ENCODE data around the gene MSRB1.
"Not testable (repeated sequence)": the region's sequence is repeated elsewhere in the genome, so short reads cannot be mapped to it uniquely, and the experiment has no call there.

Gene MSRB1

GRCh38 chr16:1938316-1938715, 4.7 kb downstream of the MSRB1 start:
- DNase-seq: no peak

DNA sequence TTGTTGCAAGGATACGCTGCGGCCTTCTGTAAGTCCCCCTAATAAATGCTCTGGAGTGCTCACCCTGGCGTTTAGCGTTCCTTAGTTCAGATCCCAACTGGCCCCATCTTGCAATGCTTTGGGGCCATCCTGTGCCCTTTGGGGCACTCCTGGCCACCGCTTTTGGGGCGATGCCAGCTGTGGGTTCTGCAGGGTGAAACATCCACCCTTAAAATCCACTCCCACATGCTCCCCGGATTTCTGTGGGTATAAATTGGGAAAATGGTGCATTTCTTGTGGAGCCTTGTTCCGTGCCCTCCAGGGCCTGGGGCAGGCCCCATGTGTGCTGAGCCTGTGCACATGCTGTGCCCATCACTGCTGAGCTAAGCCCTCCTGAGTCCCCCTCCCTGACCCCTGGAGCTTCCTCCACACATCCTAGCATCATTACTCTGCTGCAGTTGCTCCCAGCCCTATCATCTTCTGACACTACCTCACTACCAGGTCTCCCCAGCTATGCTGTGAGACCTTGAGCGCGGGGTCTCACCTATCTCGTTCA, 6.0 kb downstream of the MSRB1 start:
- no peak for DNase-seq

DNA sequence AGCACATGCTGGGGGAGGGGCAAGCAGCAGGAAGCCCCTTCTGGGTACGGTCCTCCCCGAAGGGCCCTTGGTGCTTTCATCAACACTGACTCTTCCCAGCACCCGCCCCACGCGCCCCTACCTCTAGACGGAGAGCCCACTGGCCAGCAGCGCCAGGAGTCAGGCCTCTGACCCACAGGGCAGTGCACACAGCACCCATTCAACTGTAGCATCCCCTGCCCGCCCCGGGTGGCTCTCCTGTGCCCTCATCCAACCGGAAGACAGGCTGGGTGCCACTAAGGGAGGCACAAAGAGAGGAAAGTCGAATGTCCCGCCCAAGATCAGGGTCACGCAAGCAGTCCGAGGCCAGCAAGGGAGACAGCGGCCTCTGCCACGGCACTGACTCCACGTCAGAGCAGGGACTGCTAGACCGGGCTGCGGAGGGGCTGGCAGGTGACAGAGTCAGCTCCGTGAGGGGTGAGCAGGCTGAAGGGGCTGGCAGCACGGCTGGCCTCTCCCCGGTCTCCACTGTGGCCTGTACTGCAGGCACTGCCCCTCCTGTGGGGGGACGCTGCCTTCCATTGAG, 9.8 kb downstream of the MSRB1 start:
- DNase-seq: no peak

DNA sequence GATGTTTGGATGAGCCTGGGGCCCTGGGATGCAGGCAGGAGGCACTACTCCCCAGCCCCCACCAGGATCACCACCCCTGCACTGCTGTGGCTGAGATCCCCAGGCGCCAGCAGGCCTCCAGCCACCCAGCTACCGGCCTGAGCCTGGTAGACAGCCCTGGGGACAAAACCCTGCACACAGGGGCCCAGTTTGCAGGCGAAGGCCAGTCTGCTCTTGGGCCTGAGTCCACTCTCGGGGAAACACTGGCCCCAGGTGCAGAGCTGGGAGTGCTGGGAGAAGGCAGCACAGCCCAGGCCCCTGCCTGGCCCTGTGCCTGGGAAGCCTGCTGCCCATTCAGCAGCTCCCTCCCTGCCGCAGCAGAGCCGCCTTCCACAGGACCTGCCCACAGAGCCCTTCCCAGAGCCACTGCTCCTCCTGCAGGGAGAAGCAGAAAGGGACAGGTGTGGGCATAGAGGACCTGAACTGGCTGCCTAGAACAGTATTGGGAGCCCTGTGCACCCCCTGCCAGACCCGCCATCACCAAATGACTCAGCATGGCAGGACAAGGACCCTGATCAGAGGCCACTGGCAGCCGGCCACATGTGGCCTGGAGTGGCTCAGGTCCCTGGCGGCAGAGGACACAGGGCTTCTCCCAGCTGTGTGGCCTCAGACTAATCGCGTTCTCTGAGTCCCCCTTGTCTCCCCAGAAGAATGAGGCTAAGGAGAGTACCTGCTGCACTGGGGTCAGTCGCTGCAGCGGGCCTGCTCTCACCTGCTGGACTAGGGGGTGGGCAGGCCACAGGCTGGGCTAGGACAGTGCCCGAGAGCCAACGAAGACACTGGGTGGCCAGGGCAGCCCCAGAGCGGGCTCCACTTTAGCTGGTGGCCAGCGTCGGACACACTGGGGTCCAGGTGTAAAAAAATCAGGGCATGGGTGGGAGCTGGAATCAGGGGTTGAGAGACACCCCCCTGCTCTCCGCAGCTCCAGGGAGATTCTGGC, 10.7 kb downstream of the MSRB1 start:
- peak; percentile 10 for DNase-seq

DNA sequence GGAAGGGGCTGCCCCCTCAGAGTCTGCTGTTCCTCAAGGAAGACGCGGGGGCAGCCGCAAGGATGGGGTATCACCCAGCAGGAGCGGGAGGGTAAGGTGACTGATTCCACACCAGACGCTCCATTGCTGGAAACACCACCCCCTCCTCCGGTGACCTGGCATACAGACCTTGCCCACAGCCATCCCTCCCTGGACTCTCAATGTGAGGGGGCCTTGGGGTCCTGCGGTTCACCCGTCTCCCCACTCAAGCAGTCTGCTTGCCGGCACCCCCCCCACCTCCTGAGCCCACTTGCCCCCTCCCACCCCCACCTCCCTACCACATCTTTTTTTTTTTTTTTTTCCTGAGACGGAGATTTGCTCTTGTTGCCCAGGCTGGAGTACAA, 12.7 kb downstream of the MSRB1 start:
- DNase-seq: no peak

DNA sequence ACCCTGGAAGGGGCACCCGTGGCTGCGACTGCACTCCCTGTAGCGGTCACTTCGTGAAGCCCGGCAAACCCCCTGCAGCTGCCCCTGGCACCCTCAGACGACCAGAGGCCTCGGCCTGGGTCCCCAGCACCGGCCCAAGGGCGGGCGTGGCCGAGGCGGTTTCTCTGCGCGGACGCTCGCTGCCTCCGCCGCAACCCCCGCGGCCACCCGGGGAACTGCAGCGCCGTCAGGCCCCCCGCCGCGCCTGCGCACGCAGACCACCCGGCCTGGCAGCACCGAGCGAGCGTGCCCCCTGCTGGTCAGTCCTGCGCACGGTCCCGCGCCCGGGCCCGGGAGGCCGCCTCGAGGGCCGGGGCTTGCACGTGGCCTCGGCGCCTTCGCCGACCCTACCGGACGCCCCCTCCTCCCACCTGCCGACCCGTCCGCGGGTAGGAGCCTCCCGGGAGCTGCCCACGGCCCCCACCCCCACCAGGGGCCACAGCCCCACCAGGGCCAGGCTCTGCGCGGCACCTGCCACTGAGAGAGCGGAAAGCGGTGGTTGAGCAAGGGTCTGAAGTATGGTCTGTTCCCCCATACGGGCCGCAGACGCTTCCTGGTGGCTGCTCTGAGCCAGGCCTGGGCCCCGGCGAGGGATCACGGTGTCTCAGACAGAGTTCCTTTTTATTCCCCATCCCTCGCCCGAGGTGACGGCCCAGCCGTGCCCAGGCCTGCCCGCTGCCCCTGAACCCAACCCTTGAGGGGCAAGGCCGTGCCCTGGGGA, 13.2 kb downstream of the MSRB1 start:
- peak; percentile 40 for DNase-seq

DNA sequence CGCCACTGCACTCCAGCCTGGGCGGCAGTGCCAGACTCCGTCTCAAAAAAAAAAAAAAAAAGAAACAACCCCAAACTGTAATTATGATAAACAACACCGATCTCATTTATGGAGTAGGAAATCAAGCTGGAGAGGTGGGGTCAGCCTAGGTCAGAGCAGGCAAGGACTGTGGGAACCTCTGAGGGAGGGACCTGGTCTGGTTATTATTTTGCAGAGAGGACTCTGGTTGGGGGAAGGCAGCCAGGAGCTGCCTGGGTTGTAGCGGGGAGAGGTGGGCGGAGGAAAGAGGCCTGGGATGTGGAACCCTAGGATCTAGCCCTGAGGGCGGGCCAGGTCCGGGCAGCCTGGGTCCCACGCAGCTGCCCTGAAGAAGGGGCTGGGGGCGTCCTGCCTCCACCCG, 13.9 kb downstream of the MSRB1 start:
- DNase-seq: no peak

DNA sequence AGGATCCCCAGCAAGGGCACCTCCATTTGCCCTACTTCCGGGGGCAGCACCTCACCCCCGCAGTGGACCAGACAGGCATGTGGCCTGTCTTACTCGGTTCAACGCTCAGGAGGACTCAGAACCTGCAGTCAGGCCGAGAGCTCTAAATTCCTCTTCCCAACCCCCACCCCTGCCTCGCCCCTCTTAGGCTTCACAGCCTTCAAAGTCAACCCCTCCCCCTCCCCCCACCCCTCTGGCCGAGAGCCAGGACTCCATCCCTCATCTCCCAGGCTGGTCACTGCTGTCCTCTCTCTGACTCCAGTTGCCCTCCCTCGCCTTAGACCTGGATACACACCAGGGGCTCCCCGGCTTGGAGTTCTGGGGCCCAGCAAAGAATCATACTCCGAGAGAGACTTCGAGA, 16.7 kb downstream of the MSRB1 start:
- no peak for DNase-seq

- DNase-seq: no peak
Observed at GRCh38 chr16:1924095-1924494, 18.9 kb downstream of the MSRB1 start.

DNA sequence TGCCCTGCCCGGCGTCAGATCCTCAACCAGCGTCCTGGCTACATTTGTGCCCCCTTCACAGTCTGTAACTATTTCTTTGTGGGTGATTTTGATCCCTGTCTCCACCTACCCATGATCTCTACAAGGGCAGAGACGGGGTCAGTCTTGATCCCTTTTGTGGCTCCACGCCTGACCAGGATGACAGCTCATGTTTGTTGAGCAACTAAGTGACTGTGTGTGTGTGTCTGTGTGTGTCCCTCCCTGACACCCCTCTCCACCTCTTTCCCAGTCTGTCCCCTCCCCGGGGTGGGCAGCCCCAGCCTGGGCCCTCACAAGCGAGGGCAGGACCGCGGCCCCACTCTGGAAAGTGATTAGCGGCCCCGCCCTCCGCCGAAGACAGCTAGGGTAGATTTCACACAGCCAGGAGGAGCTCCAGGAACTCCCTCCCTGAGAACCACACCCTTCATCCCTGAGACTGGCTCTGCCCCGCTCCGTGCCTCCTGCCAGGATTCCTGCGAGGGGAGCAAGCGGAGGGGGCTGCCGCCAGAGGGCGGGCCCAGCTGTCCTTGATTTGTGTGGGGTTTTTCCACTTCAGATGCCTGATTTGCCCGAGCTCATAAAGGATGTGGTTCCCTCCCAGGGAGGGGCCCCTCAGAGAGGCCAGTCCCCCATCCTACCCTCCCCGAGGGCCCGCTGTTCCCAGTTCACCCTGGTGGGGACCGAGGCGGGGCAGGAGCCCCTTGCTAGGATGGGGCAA, 19.5 kb downstream of the MSRB1 start:
- no peak for DNase-seq

DNA sequence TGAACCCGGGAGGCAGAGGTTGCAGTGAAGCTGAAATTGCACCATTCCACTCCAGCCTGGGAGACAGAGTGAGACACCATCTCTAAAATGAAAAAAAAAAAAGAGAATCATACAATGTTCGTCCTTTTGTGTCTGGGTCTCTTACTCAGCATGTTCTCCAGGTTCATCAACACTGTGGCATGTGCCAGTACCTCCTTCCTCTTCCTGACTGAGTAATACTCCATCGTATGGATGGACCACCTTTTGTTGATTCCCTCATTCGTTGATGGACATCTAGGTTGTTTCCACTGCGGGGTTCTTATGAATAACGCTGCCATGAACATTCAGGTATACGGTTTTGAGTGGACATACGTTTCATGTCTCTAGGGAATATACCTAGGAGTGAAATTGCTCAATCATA, 20.6 kb downstream of the MSRB1 start:
- DNase-seq: no peak

DNA sequence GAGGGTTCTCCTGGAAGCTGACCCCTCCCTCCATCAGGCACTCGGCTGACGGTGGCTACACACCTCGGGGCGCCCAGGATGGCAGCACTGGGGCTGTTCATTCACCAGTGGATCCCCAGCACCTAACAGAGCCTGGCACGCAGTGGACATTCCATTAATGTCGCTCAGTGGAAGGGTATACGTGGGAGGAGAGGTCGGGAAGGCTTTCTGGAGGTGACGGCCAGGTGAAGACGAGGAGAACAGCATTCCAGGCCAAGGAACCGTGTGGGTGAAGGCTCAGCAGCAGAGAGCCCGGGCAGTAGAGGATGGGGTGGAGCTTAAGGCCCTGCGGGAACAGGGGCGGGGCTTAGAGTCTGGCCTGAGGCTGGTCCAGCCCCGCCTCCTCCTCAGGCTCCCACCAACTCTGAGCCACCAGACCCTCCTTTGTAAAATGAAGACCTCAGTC, 22.2 kb downstream of the MSRB1 start:
- DNase-seq: peak; percentile 43

GRCh38 chr16:1920122-1920521, 22.9 kb downstream of the MSRB1 start:
- DNase-seq: not testable (repeated sequence)

- DNase-seq: no peak
Observed at GRCh38 chr16:1919327-1919998, 23.5 kb downstream of the MSRB1 start.

- no peak for DNase-seq
Observed at GRCh38 chr16:1918351-1919326, 24.4 kb downstream of the MSRB1 start, which contains the start of gene HS3ST6. Gene HS3ST6 (minus strand): TSS chr16:1918415. CDS start chr16:1918323, 92 bp downstream.

- no peak for DNase-seq
Observed at GRCh38 chr16:1917665-1918350, 25.2 kb downstream of the MSRB1 start.

DNA sequence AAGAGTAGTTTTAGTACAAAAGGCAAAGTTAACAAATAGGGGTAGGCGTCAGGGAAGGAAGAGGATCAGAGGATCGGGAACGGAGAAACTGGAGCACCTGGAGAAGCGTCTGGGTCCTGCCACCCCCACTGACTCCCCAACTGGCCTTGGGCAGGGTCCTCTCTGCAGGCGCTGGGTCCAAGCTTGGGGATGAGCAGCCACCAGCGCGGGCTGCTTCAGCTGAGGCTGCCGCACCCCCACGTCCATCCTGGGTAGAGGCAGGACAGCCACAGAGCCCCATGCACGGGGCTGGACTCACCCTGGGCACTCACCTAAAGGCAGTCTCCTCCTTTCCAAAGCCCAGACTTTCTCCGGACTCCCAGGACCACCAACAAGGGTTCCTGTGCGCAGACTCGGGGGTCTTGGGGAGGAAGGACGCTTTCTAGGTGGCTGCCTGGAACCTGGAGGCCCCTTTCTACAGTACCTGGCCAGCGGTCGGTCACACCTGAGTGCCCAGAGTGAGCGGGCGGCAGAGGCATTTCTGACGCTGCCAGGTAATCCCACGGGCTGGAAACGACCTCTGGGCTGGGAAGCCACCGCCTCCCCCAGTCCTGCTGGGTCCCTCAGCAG, 25.8 kb downstream of the MSRB1 start:
- no peak for DNase-seq

DNA sequence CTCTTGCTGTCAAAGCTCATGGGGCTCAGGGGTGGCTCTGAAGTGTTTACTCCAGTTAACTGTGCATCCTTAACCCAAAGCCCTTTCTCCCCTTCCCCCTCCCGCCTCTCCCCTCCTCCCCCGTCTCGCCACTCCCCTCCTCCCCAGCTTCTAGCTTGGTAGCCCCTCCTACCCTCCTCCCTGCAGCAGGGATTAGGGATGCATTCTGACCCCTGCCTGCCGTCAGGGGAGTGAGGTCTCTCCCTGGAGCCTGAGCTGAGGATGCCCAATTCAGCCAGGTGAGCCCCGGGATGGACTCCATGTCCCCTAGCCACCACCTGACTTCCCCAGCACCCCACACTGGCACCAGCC, 26.4 kb downstream of the MSRB1 start:
- no peak for DNase-seq
